ENCODE data around the gene IDH2. TPM values are rescaled to one million over a fixed set of nuclear protein-coding genes. Genes with fewer than 3 reads are reported as not detected.

IDH2 gene
- total RNA-seq, 3 donors from 2014 or later: 29.9 to 73.5 (median 58.7) TPM

- H3K27me3 ChIP-seq: no peaks in the 10 kb centered on the region
- peak overlapping the region in 1 of 2 donors; percentile 41 for H3K27ac ChIP-seq
- TF ChIP-seq POLR2A (IDR thresholded peaks at IDR 0.05): no peak
- TF ChIP-seq CTCF (IDR thresholded peaks at IDR 0.05): no peak
- no peak for TF ChIP-seq POLR2AphosphoS5 (IDR thresholded peaks at IDR 0.05)
- H3K36me3 ChIP-seq: no peaks in the 10 kb centered on the region
- H3K9me3 ChIP-seq: no peaks in the 10 kb centered on the region
- intact Hi-C loops (cut with DNase I; ENCODE audit: low total_unique reads): no loop called here
- H3K4me1 ChIP-seq: no peaks in the 10 kb centered on the region
- no peak overlapping the region for H3K4me3 ChIP-seq
- DNase-seq (ENCODE audit: low spot score in 2 of 2): no peak
Measured at GRCh38 chr15:90054618-90055097, 47.6 kb downstream of the IDH2 start.

- peak overlapping the region in 1 of 2 donors; percentile 41 for H3K27ac ChIP-seq
- intact Hi-C loops (cut with DNase I; ENCODE audit: low total_unique reads): no loop called here
- no peaks in the 10 kb centered on the region for H3K27me3 ChIP-seq
- H3K4me1 ChIP-seq: no peaks in the 10 kb centered on the region
- no peak for DNase-seq (ENCODE audit: low spot score in 2 of 2)
- TF ChIP-seq POLR2A (IDR thresholded peaks at IDR 0.05) (no peak), POLR2AphosphoS5 (IDR thresholded peaks at IDR 0.05) (no peak), CTCF (IDR thresholded peaks at IDR 0.05) (no peak)
- no peak overlapping the region for H3K4me3 ChIP-seq
- no peaks in the 10 kb centered on the region for H3K9me3 ChIP-seq
- no peaks in the 10 kb centered on the region for H3K36me3 ChIP-seq
Measured at GRCh38 chr15:90053685-90054466, 48.4 kb downstream of the IDH2 start.

DNA sequence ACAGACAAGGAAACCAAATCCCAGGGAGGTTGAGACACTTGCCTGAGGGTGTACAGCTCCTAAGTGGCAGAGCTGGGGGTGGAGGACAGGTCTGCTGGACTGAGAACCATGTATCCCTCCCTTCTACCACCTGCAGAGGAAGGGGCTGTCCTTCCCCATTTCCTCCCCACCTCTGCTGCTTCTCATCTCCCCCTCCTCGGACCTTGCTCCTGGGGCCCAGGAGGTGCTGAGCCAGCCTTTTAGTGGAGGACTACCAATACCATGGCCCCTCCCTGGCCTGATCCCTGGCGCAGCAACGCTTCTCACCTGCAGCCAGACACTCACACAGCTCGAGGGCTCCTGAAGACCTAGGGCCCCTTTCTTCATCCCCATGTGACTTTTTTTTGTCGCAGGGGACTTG, 50.4 kb downstream of the IDH2 start:
- intact Hi-C loops (cut with DNase I; ENCODE audit: low total_unique reads): no loop called here
- Histone ChIP-seq H3K9me3 (no peaks in the 10 kb centered on the region), H3K27ac (no peak overlapping the region), H3K4me3 (no peak overlapping the region), H3K36me3 (no peaks in the 10 kb centered on the region), H3K27me3 (no peaks in the 10 kb centered on the region), H3K4me1 (no peaks in the 10 kb centered on the region)
- no peak for TF ChIP-seq CTCF (IDR thresholded peaks at IDR 0.05)
- TF ChIP-seq POLR2AphosphoS5 (IDR thresholded peaks at IDR 0.05): no peak
- no peak for TF ChIP-seq POLR2A (IDR thresholded peaks at IDR 0.05)
- no peak for DNase-seq (ENCODE audit: low spot score in 2 of 2)

- Histone ChIP-seq H3K27me3 (no peaks in the 10 kb centered on the region), H3K4me1 (peaks cover 0 to 5% of the 10 kb centered on the region in 2 donors), H3K4me3 (no peak overlapping the region), H3K27ac (peak overlapping the region in 1 of 2 donors; percentile 26), H3K9me3 (no peaks in the 10 kb centered on the region), H3K36me3 (no peaks in the 10 kb centered on the region)
- TF ChIP-seq CTCF (IDR thresholded peaks at IDR 0.05): no peak
- TF ChIP-seq POLR2AphosphoS5 (IDR thresholded peaks at IDR 0.05): no peak
- TF ChIP-seq POLR2A (IDR thresholded peaks at IDR 0.05): no peak
- no peak for DNase-seq (ENCODE audit: low spot score in 2 of 2)
- intact Hi-C loops (cut with DNase I; ENCODE audit: low total_unique reads): no loop called here
Measured at GRCh38 chr15:90049666-90050604, 52.3 kb downstream of the IDH2 start.

Measured in breast epithelium (tissue), 4 donors.